T-helper 2 cell treated with Interferon-gamma antibody and Interleukin-4, amounts not matched to agents 5 μg/mL and 100 μg/mL, for 36 hours (primary cell): ENCODE measurements around the gene SLC35F3.
"Not testable (repeated sequence)": the region's sequence is repeated elsewhere in the genome, so short reads cannot be mapped to it uniquely, and the experiment has no call there.

Experiments
- DNase-seq: peaks from one replicate; pipeline ENCODE4 v3.0.0; 2021; ENCODE audit warnings: low spot score
- H3K27ac Mint-ChIP-seq: one replicate; pipeline ENCODE4 v1.8.0; 2021; ENCODE audit warnings: mild to moderate bottlenecking, mixed read lengths
- H3K27me3 Mint-ChIP-seq: one replicate; pipeline ENCODE4 v1.8.0; 2021; ENCODE audit warnings: low read depth, mixed read lengths
- H3K36me3 Mint-ChIP-seq: one replicate; pipeline ENCODE4 v1.8.0; 2021; ENCODE audit warnings: low read depth, mixed read lengths
- H3K4me1 Mint-ChIP-seq: one replicate; pipeline ENCODE4 v1.8.0; 2021; ENCODE audit warnings: low read depth, mixed read lengths
- H3K4me3 Mint-ChIP-seq: one replicate; pipeline ENCODE4 v1.8.0; 2022; ENCODE audit warnings: mild to moderate bottlenecking, moderate library complexity, mixed read lengths
- H3K9me3 Mint-ChIP-seq: one replicate; pipeline ENCODE4 v1.8.0; 2021; ENCODE audit warnings: mixed read lengths

The SLC35F3 gene

DNA sequence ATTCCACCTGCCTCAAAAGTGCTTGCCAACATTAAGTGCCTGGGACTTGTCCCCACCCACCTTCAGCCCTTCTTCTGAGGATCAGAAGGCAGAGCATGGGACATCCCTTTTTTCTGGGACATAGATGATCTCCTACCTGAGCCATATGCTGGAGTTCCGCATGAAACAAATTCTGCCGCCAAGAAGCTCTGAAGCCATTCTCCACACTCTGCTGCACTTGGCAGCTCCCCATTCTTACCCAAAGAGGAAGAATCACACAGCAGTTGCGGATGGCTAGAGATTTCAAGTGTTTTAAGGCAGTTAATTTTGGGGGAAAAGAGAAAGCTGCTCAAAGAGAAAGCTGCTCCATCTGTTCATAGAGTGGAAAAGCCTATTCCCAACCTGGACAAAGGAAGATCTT is 271.5 kb downstream of the SLC35F3 start:
- peaks cover 2% of the 10 kb centered on the region for H3K36me3 Mint-ChIP-seq
- no peak overlapping the region for H3K27ac Mint-ChIP-seq
- peaks cover 18% of the 10 kb centered on the region for H3K4me1 Mint-ChIP-seq
- peaks cover 40% of the 10 kb centered on the region for H3K27me3 Mint-ChIP-seq
- H3K9me3 Mint-ChIP-seq = peaks cover 13% of the 10 kb centered on the region
- DNase-seq = no peak
- no peak overlapping the region for H3K4me3 Mint-ChIP-seq

DNA sequence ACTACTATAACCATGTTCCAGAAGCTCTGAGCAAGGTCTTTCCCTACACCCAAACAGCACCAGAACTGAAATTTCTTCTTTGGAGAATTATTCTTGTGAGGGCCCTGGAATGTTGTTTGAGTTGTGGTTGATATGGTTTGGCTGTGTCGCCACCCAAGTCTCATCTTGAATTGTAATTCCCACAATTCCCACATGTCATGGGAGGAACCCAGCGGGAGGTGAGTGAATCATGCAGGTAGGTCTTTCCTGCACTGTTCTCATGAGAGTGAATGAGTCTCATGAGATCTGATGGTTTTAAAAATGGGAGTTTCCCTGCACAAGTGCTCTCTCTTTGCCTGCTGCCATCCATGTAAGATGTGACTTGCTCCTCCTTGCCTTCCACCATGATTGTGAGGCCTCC is 272.4 kb downstream of the SLC35F3 start:
- H3K9me3 Mint-ChIP-seq = peaks cover 13% of the 10 kb centered on the region

DNA sequence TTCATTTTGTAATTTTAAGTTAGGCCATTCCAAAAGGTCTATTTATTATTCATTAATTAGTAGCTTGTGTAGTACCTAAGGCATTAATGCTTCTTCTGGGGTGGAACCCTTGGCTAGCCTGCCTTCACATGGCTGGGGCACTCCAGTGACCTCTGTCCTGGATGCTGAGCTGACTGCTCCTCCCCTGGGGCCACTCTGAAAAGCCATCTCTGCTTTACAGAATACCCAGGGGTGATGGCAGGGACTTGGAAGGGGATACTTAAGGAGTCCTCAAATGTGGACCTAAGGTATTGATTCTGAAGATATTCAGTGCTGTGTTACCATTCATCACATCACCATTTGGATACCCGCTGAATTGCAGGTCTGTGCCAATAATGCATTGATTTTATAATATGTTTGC is 281.0 kb downstream of the SLC35F3 start:
- Mint-ChIP-seq H3K4me1 (peaks cover 2% of the 10 kb centered on the region), H3K27me3 (peaks cover 38% of the 10 kb centered on the region), H3K4me3 (no peak overlapping the region)

More for the DNA sequence above, 272.4 kb downstream of the SLC35F3 start:
- not testable (repeated sequence) for H3K4me1 Mint-ChIP-seq, DNase-seq, H3K27ac Mint-ChIP-seq, H3K4me3 Mint-ChIP-seq, H3K36me3 Mint-ChIP-seq
- peaks cover 45% of the 10 kb centered on the region for H3K27me3 Mint-ChIP-seq

DNA sequence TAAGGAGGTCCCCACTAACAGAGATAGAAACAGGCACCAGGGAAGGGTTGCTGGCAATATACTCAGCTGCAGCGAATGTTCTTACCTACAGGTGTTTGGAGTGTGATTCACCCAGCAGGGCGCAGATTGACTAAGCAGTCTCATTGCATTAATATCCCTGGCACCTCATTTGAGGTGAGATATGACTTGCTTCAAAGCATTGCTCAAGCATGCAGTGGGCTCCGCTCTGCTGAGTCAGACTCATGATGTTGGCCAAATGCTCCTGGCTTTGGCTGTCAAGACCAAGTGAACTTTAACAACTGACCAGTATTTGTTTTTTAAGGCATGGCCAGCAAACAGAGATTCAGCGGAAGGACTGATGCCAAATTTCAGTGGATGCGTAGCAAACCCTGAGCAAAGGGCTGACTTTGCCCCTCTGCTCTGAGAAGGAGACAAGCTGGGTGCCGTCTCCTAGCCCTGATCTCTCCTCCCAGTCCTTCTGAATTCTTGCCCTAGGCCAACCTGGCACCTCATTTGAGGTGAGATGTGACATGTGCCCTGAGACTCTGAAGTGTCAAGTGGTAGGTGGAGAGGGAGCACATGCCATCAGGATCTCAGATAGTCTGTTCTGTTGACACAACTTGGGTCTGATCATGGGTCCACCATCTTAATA is 281.7 kb downstream of the SLC35F3 start:
- peaks cover 2% of the 10 kb centered on the region for H3K4me1 Mint-ChIP-seq
- peaks cover 3% of the 10 kb centered on the region for H3K9me3 Mint-ChIP-seq
- peaks cover 37% of the 10 kb centered on the region for H3K27me3 Mint-ChIP-seq
- H3K27ac Mint-ChIP-seq = no peak overlapping the region
- DNase-seq = peak; percentile 7
- H3K36me3 Mint-ChIP-seq = no peaks in the 10 kb centered on the region
- H3K4me3 Mint-ChIP-seq = no peak overlapping the region

More for the DNA sequence above, 281.0 kb downstream of the SLC35F3 start:
- H3K27ac Mint-ChIP-seq = no peak overlapping the region
- H3K36me3 Mint-ChIP-seq = no peaks in the 10 kb centered on the region
- no peaks in the 10 kb centered on the region for H3K9me3 Mint-ChIP-seq
- no peak for DNase-seq

DNA sequence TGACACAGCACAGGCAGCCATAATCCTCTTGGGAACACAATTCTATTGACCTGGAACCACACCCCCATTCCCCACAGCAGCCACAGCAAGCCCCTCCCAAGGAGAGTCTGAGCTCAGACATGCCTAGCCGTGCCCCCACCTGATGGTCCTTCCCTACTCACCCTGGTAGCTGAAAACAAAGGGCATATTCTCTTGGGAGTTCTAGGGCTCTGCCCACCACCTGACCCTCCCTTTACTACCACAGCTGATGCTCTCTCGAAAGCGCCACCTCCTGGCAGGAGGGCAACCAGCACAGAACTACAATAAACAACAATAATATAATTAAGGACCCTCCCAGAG is 283.9 kb downstream of the SLC35F3 start:
- Mint-ChIP-seq H3K36me3 (no peaks in the 10 kb centered on the region), H3K27me3 (peaks cover 47% of the 10 kb centered on the region), H3K4me3 (no peak overlapping the region), H3K4me1 (peaks cover 2% of the 10 kb centered on the region), H3K9me3 (peaks cover 3% of the 10 kb centered on the region), H3K27ac (no peak overlapping the region)
- no peak for DNase-seq

DNA sequence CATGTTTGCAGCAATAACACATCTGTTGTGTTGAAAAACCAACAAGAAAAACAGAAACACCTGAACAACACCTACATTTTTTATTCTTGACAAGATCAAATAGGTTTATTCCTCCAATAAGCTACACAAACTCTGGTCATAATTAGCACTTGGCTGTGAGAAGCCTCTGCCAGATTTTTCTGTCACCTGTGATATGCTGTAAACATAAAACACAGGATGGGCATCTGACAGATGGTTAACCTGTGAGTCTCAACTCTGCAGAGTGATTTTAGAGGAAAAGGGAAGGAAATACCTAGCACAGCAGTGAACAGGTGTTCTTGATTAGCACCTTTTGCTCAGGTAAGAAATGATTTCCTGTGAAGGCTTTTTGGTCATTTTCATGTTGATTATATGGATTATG is 293.4 kb downstream of the SLC35F3 start:
- H3K4me3 Mint-ChIP-seq = no peak overlapping the region
- H3K27ac Mint-ChIP-seq = no peak overlapping the region
- peaks cover 52% of the 10 kb centered on the region for H3K27me3 Mint-ChIP-seq
- DNase-seq = no peak
- H3K36me3 Mint-ChIP-seq = no peaks in the 10 kb centered on the region
- no peaks in the 10 kb centered on the region for H3K9me3 Mint-ChIP-seq
- H3K4me1 Mint-ChIP-seq = peaks cover 4% of the 10 kb centered on the region

DNA sequence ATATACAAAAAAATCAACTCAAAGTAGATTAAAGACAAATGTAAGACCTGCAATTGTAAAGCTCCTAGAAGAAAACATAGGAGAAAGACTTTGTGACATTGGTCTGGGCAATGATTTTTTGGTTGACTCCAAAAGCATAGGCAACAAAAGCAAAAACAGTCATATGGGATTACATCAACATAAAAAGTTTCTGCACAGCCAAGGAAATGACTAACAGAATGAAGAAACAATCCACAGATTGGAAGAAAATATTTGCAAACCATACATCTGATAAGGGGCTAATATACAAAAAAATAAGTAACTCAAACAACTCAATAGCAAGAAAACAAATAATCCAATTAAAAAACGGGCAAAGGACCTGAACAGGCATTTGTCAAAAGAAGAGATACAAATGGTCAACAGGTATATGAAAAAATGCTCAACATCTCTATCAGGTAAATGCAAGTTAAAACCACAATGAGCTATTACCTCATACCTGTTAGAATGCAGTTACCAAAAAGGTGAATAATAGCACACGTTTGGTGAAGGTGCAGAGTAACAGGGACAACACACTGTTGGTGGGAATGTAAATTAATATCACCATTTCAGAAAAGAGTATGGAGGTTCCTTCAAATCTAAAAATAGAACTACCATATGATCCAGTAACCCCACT is 295.1 kb downstream of the SLC35F3 start:
- H3K27me3 Mint-ChIP-seq = peaks cover 49% of the 10 kb centered on the region
- DNase-seq = no peak
- no peaks in the 10 kb centered on the region for H3K36me3 Mint-ChIP-seq

DNA sequence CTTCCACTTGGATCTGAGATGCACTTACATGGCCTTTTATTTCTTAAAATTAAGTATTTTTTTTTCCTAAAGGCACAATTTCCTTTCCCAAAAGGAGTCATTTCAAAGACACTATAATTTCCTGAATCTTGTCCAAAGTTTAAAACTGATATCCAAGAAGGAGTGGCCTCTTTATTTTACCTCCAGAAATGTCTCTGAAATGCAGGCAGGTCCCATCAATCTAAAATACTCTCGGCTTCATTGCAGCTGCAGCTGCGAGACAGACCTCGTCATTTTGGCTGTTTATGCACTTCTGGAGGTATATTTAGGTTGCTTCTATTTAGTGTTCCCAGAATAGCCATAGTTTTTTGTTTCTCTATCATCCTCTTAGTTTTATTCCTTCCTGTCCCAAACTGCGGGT is 296.1 kb downstream of the SLC35F3 start:
- H3K4me1 Mint-ChIP-seq = peaks cover 4% of the 10 kb centered on the region
- no peak overlapping the region for H3K27ac Mint-ChIP-seq
- H3K9me3 Mint-ChIP-seq = no peaks in the 10 kb centered on the region
- H3K4me3 Mint-ChIP-seq = no peak overlapping the region
- H3K36me3 Mint-ChIP-seq = no peaks in the 10 kb centered on the region
- no peak for DNase-seq
- peaks cover 46% of the 10 kb centered on the region for H3K27me3 Mint-ChIP-seq

More for the DNA sequence above, 295.1 kb downstream of the SLC35F3 start:
- Mint-ChIP-seq H3K9me3 (no peaks in the 10 kb centered on the region), H3K4me1 (peaks cover 4% of the 10 kb centered on the region), H3K27ac (no peak overlapping the region), H3K4me3 (no peak overlapping the region)

DNA sequence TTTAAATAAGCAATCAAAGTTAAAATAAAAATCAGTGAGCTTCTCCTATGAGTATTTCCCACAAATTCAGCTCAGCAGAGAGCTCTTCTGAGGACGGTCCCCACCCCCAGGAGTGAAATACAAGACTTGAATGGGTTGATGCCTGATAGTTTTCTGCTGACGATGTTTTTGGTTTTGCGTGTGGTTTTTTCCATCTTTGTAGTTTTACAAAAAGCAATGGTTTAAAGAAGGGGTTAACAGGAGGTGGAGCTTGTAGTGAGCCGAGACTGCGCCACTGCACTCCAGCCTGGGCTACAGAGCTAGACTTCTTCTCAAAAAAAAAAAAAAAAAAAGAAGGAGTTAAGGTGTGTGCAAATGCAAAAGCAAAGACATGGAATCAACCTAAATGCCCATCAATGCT is 297.1 kb downstream of the SLC35F3 start:
- Mint-ChIP-seq H3K27me3 (peaks cover 47% of the 10 kb centered on the region), H3K4me3 (no peak overlapping the region), H3K4me1 (peaks cover 4% of the 10 kb centered on the region), H3K9me3 (no peaks in the 10 kb centered on the region), H3K27ac (no peak overlapping the region), H3K36me3 (no peaks in the 10 kb centered on the region)
- no peak for DNase-seq

DNA sequence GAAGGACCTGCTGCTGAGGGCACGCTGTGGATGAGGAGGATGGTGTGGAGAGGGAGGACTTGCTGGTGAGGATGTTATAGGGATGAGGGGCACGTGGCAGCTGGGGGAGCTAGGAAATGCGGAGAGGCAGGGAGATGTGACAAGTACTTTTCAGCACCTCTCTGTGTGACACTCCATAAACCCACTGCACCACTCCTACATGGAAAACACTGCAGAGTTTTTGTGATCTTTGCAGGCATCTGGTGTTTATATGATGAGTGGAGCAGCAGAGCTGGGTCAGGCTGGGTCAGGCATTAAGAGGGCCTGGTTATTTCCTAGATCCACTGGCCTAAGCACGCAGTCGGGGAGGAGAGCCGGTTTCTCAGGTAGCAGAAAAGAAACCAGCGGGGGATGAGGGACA is 301.5 kb downstream of the SLC35F3 start:
- Mint-ChIP-seq H3K27ac (no peak overlapping the region), H3K27me3 (peaks cover 38% of the 10 kb centered on the region), H3K36me3 (no peaks in the 10 kb centered on the region), H3K9me3 (peaks cover 5% of the 10 kb centered on the region), H3K4me3 (no peak overlapping the region), H3K4me1 (peaks cover 4% of the 10 kb centered on the region)
- DNase-seq = no peak

DNA sequence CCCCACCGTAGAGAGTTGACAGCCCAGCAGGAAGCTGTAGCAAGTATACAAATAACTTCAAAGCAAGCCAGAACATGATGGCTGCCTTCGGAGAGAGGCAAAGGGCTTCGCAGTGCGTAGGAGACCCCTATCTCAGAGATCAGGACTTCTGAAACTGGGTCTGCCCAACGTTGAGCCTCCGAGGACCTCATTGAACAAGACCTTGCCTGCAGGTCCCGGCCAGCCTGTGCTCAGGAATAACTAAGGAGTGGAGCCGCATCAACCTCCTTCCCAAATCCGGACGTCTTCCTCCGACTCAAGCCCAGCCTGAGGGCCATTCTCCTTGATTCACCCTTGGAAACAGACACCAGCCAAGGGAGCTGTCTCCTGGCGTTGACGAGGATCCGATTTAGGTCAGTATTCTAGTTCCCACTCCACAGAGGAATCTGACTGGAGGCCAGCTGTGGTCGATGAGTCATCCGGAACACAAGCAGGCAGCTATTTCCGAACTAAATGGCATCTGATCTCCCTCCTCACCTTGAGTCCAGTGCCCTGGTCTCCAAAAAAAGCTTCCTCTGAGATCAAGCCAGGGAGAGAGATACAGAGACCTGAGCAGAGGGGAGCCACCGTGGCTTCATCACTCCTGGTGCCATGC is 302.3 kb downstream of the SLC35F3 start:
- H3K27me3 Mint-ChIP-seq = peaks cover 35% of the 10 kb centered on the region
- peaks cover 5% of the 10 kb centered on the region for H3K9me3 Mint-ChIP-seq
- no peak overlapping the region for H3K4me3 Mint-ChIP-seq
- peaks cover 1% of the 10 kb centered on the region for H3K4me1 Mint-ChIP-seq
- H3K36me3 Mint-ChIP-seq = no peaks in the 10 kb centered on the region
- H3K27ac Mint-ChIP-seq = no peak overlapping the region
- DNase-seq = no peak

DNA sequence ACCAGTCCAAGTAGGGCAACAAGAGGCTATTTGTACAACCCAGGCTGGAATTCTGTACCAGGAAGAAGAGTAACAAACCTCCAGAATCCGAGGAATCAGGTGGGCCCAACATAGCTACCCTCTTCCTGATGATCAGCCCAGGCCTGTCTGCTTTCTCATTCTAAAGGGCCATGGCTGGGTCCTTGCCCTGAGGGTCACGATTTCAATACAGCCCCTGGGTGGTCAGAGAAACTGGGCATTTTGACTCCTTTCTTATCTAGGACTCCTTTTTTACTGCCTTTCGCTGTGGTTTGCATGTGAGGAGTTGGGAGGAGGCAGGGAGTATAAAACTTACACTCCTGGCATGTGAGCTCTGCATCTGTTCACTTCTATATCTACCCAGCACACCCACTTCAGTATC is 303.9 kb downstream of the SLC35F3 start:
- H3K9me3 Mint-ChIP-seq = peaks cover 8% of the 10 kb centered on the region
- no peak for DNase-seq
- H3K27me3 Mint-ChIP-seq = peaks cover 34% of the 10 kb centered on the region
- H3K4me1 Mint-ChIP-seq = peaks cover 4% of the 10 kb centered on the region
- H3K27ac Mint-ChIP-seq = no peak overlapping the region
- no peak overlapping the region for H3K4me3 Mint-ChIP-seq
- H3K36me3 Mint-ChIP-seq = no peaks in the 10 kb centered on the region

DNA sequence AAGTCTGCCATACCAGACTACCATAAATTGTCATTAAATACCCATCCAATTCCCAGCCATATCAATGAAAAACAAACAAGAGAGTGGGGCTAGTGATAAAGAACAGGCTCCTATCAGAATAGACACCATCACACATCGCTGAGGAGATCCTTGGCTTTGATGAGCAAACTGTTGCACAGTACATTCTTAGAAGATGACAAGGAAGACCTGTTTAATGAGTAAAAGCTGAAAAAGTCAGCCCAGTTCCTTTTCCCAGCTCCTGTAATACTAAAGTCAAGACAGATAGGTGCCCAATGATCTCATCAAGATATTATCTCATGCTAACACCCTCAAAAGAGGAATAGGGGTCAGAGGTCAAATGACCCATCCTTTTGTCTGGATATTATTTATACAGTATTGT is 304.3 kb downstream of the SLC35F3 start:
- H3K4me3 Mint-ChIP-seq = no peak overlapping the region
- peaks cover 35% of the 10 kb centered on the region for H3K27me3 Mint-ChIP-seq
- H3K4me1 Mint-ChIP-seq = peaks cover 4% of the 10 kb centered on the region
- DNase-seq = no peak
- no peaks in the 10 kb centered on the region for H3K36me3 Mint-ChIP-seq
- H3K9me3 Mint-ChIP-seq = peaks cover 8% of the 10 kb centered on the region
- H3K27ac Mint-ChIP-seq = no peak overlapping the region

DNA sequence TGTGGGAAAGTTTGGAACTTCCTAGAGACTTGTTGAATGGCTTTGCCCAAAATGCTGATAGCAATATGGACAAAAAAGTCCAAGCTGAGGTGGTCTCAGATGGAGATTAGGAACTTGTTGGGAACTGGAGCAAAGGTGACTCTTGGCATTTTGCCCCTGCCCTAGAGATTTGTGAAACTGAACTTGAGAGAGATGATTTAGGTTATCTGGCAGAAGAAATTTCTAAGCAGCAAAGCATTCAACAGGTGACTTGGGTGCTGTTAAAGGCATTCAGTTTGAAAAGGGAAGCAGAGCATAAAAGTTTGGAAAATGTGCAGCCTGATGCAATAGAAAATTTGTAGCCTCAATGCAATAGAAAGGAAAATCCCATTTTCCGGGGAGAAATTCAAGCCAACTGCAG is 306.0 kb downstream of the SLC35F3 start:
- not testable (repeated sequence) for H3K9me3 Mint-ChIP-seq, H3K36me3 Mint-ChIP-seq, DNase-seq, H3K27ac Mint-ChIP-seq, H3K4me1 Mint-ChIP-seq, H3K4me3 Mint-ChIP-seq
- peaks cover 40% of the 10 kb centered on the region for H3K27me3 Mint-ChIP-seq
